Ishikawa (cell line): ENCODE results near the gene CHD9NB.

Experiments
- CEBPB ChIP-seq: IDR thresholded peaks from 2 replicates; pipeline ENCODE4 v1.6.1; 2012
- CREB1 ChIP-seq: IDR thresholded peaks from 2 replicates; pipeline ENCODE4 v1.6.1; 2012; ENCODE audit warnings: low read depth
- EGR1 ChIP-seq: IDR thresholded peaks from 2 replicates; pipeline ENCODE4 v1.6.1; 2012
- EP300 ChIP-seq: IDR thresholded peaks from 2 replicates; pipeline ENCODE4 v1.6.1; 2012; ENCODE audit warnings: borderline replicate concordance
- FOXM1 ChIP-seq: IDR thresholded peaks from 2 replicates; pipeline ENCODE4 v1.6.1; 2012; ENCODE audit warnings: low read depth, borderline replicate concordance
- MAX ChIP-seq: IDR thresholded peaks from 2 replicates; pipeline ENCODE4 v1.6.1; 2012
- NFIC ChIP-seq: IDR thresholded peaks from 2 replicates; pipeline ENCODE4 v1.6.1; 2012
- RAD21 ChIP-seq: IDR thresholded peaks from 2 replicates; pipeline ENCODE4 v1.6.1; 2012; ENCODE audit warnings: low read depth
- TAF1 ChIP-seq: IDR thresholded peaks from 2 replicates; pipeline ENCODE4 v1.6.1; 2012; ENCODE audit warnings: low read depth, mild to moderate bottlenecking
- TCF12 ChIP-seq: IDR thresholded peaks from 2 replicates; pipeline ENCODE4 v1.6.1; 2012; ENCODE audit warnings: low read depth
- TEAD4 ChIP-seq: IDR thresholded peaks from 2 replicates; pipeline ENCODE4 v1.6.1; 2012
- YY1 ChIP-seq: IDR thresholded peaks from 2 replicates; pipeline ENCODE4 v1.6.1; 2012; ENCODE audit warnings: low read depth
- ZBTB7A ChIP-seq: IDR thresholded peaks from 2 replicates; pipeline ENCODE4 v1.6.1; 2012; ENCODE audit warnings: low read depth
- TF ChIP-seq, protein P1 (sequence below): IDR thresholded peaks from 2 replicates; pipeline ENCODE4 v1.6.1; 2012
- TF ChIP-seq, protein P2 (sequence below): IDR thresholded peaks from 2 replicates; pipeline ENCODE4 v1.6.1; 2012; ENCODE audit warnings: low read depth, mild to moderate bottlenecking

CHD9NB gene

GRCh38 chr16:53078765-53079485 lies 26.2 kb upstream of the CHD9NB start:
- TF ChIP-seq, protein P1, sequence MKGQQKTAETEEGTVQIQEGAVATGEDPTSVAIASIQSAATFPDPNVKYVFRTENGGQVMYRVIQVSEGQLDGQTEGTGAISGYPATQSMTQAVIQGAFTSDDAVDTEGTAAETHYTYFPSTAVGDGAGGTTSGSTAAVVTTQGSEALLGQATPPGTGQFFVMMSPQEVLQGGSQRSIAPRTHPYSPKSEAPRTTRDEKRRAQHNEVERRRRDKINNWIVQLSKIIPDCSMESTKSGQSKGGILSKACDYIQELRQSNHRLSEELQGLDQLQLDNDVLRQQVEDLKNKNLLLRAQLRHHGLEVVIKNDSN, result no peak
- TF ChIP-seq, protein P2, sequence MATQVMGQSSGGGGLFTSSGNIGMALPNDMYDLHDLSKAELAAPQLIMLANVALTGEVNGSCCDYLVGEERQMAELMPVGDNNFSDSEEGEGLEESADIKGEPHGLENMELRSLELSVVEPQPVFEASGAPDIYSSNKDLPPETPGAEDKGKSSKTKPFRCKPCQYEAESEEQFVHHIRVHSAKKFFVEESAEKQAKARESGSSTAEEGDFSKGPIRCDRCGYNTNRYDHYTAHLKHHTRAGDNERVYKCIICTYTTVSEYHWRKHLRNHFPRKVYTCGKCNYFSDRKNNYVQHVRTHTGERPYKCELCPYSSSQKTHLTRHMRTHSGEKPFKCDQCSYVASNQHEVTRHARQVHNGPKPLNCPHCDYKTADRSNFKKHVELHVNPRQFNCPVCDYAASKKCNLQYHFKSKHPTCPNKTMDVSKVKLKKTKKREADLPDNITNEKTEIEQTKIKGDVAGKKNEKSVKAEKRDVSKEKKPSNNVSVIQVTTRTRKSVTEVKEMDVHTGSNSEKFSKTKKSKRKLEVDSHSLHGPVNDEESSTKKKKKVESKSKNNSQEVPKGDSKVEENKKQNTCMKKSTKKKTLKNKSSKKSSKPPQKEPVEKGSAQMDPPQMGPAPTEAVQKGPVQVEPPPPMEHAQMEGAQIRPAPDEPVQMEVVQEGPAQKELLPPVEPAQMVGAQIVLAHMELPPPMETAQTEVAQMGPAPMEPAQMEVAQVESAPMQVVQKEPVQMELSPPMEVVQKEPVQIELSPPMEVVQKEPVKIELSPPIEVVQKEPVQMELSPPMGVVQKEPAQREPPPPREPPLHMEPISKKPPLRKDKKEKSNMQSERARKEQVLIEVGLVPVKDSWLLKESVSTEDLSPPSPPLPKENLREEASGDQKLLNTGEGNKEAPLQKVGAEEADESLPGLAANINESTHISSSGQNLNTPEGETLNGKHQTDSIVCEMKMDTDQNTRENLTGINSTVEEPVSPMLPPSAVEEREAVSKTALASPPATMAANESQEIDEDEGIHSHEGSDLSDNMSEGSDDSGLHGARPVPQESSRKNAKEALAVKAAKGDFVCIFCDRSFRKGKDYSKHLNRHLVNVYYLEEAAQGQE, result no peak
- TF ChIP-seq YY1 (no peak), CEBPB (no peak), EP300 (no peak), CREB1 (no peak), NFIC (no peak), RAD21 (no peak)

- TF ChIP-seq MAX, result no peak
- no peak for TF ChIP-seq FOXM1
- TF ChIP-seq YY1, result no peak
- TF ChIP-seq TEAD4, result no peak
- TF ChIP-seq, protein P1, result no peak
- TF ChIP-seq, protein P2, result no peak
- TF ChIP-seq CEBPB, result no peak
- no peak for TF ChIP-seq ZBTB7A
- no peak for TF ChIP-seq EGR1
- TF ChIP-seq TAF1, result no peak
- TF ChIP-seq NFIC, result no peak
- no peak for TF ChIP-seq RAD21
- no peak for TF ChIP-seq EP300
- no peak for TF ChIP-seq TCF12
- no peak for TF ChIP-seq CREB1
Measured at GRCh38 chr16:53078247-53078646, 25.6 kb upstream of the CHD9NB start.

DNA sequence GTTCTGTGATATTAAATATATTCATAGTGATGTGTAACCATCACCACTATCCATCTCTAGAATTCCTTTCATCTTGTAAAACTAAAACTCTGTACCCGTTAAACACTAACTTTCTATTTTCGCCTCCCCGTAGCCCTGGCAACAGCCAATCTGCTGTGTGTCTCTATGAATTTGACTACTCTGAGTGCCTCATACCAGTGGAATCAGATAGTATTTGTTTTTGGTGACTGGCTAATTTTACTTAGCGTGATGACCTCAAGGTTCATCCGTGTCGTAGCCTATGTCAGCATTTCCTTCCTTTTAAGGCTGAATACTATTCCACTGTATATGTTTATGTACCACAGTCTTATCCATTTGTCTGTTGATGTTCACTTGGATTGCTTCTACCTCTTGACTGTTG lies 20.3 kb upstream of the CHD9NB start:
- TF ChIP-seq EP300, result no peak
- TF ChIP-seq ZBTB7A, result no peak

DNA sequence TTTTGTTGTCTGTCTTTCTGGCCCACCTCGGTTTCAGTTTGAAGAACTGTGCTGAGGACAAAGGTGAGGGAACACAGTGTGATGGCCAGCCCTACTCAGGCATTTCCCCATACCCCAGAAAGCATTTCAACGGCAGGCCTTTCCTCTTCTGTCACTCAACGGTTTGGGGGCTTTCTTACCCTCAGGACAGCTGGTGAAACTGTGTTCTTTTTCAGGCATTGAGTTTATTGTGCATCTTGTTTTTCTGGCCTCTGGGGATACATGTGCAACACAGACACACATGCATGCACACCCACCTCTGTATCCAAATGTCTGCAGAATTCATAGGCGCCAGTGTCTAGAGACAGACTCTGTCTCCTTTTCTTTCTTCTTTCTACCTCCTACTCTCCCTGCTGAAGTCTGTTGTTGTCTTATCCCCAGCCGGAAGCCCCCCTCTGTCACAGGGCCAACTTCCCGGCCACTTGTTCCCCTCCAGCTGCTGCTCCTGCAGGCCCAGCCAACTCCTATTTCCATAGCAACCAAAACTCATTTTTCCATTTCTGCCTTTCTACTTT lies 19.1 kb upstream of the CHD9NB start:
- TF ChIP-seq YY1 (no peak), CREB1 (no peak), CEBPB (no peak), TAF1 (no peak), TEAD4 (no peak), RAD21 (no peak)
- TF ChIP-seq, protein P1, result no peak

GRCh38 chr16:53069772-53070171 lies 17.1 kb upstream of the CHD9NB start:
- no peak for TF ChIP-seq ZBTB7A
- TF ChIP-seq EGR1, result no peak
- TF ChIP-seq RAD21, result no peak
- TF ChIP-seq FOXM1, result no peak
- no peak for TF ChIP-seq EP300
- no peak for TF ChIP-seq TAF1

DNA sequence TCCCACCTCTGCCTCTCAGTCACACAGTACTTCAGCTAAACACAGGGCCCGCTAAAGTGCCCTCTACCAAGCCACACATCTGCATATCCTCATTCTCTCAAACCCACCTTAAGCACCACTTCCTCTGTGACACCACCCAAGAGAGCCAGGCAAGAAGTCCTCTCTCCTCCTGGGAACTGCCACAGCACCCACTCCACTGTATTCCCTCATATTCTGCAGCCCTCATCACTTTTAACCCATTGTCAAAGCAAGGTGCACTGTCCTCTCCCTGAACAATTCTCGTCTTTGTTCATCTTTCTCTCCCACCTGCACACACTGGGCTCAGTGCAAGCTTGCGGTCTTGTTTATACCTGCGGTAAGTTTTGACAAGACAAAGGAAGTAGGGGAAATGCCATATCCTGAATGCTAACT lies 15.7 kb upstream of the CHD9NB start:
- TF ChIP-seq TEAD4 (no peak), NFIC (no peak), CEBPB (no peak), EGR1 (no peak), FOXM1 (no peak), TAF1 (no peak), TCF12 (no peak), MAX (no peak), EP300 (no peak), ZBTB7A (no peak), CREB1 (no peak), RAD21 (no peak), YY1 (no peak)
- TF ChIP-seq, protein P2, result no peak
- TF ChIP-seq, protein P1, result no peak
